Lower lobe of right lung (tissue), 2 donors: ENCODE results near the gene LCN6. TPM values are rescaled to one million over a fixed set of nuclear protein-coding genes. Genes with fewer than 3 reads are reported as not detected.
"Not testable (repeated sequence)": the region's sequence is repeated elsewhere in the genome, so short reads cannot be mapped to it uniquely, and the experiment has no call there.

Experiments
- ATAC-seq, 2 donors: fragments of 200-7000 bp; cut with Tn5 transposase; one replicate each; pipeline ENCODE4 v1.9.1; 2020 to 2022; ENCODE audit warnings: mild to moderate bottlenecking in 2 of 2, moderate library complexity in 2 of 2
- DNase-seq: peaks from one replicate; pipeline ENCODE4 v3.0.0-alpha.2; 2020
- H3K27ac ChIP-seq: fragments of 200-600 bp; one replicate; pipeline ENCODE4 v1.8.0; 2022
- H3K27me3 ChIP-seq: fragments of 200-600 bp; one replicate; pipeline ENCODE4 v1.8.0; 2022; ENCODE audit warnings: low read depth
- H3K36me3 ChIP-seq: fragments of 200-600 bp; one replicate; pipeline ENCODE4 v1.8.0; 2022; ENCODE audit warnings: mild to moderate bottlenecking
- H3K4me1 ChIP-seq: fragments of 200-600 bp; one replicate; pipeline ENCODE4 v1.8.0; 2022
- H3K4me3 ChIP-seq: fragments of 200-600 bp; one replicate; pipeline ENCODE4 v1.8.0; 2022; ENCODE audit warnings: mild to moderate bottlenecking
- H3K9me3 ChIP-seq: fragments of 200-600 bp; one replicate; pipeline ENCODE4 v1.8.0; 2022
- CTCF ChIP-seq: fragments of 200-600 bp; IDR thresholded peaks from one replicate; pipeline ENCODE4 v1.8.0; 2022; ENCODE audit warnings: antibody characterized with exemption, mild to moderate bottlenecking
- intact Hi-C: fragments of 100-400 bp; cut with DNase I; formaldehyde crosslinking; loops from one replicate; pipeline ENCODE4 v1.11.0; 2022
- total RNA-seq: library from RNA; stranded (reverse); fragmentation: NEBNext Ultra II Directional; extraction: Animal tissue kit (Norgen Biotek cat#: 25700); gene quantifications from one replicate; pipeline ENCODE4 v1.2.1, GENCODE V29; 2021
- donor health status: DM: no; HTN: yes; CAD: no; lungs with severe emphysema.

LCN6 gene
- total RNA-seq, 1 donor from 2014 or later, result 2.9 TPM

DNA sequence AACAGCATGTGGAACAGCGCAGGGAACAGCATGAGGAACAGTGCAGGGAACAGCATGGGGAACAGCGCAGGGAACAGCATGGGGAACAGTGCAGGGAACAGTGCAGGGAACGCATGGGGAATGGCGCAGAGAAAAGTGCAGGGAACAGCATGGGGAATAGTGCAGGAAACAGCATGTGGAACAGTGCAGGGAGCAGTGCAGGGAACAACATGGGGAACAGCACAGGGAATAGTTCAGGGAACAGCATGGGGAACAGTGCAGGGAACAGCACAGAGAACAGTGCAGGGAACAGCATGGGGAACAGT is 7.8 kb upstream of the LCN6 start:
- TF ChIP-seq CTCF, result no peak
- ATAC-seq (no peak), DNase-seq (no peak)
- Histone ChIP-seq H3K4me3 (no peak overlapping the region), H3K9me3 (no peaks in the 10 kb centered on the region), H3K36me3 (no peaks in the 10 kb centered on the region), H3K27me3 (peaks cover 10% of the 10 kb centered on the region), H3K27ac (no peak overlapping the region), H3K4me1 (no peaks in the 10 kb centered on the region)
- intact Hi-C loops, result no loop called here

- H3K36me3 ChIP-seq, ATAC-seq, intact Hi-C loops, H3K4me3 ChIP-seq, H3K27ac ChIP-seq, H3K27me3 ChIP-seq, H3K9me3 ChIP-seq, H3K4me1 ChIP-seq, DNase-seq: not testable (repeated sequence)
Observed at GRCh38 chr9:136755302-136756133, 7.2 kb upstream of the LCN6 start.

GRCh38 chr9:136754626-136755301 is 6.4 kb upstream of the LCN6 start:
- Histone ChIP-seq H3K9me3 (no peaks in the 10 kb centered on the region), H3K27ac (no peak overlapping the region), H3K27me3 (peaks cover 1% of the 10 kb centered on the region), H3K36me3 (no peaks in the 10 kb centered on the region), H3K4me1 (no peaks in the 10 kb centered on the region), H3K4me3 (no peak overlapping the region)
- intact Hi-C loops, result no loop called here
- ATAC-seq (no peak), DNase-seq (no peak)
- no peak for TF ChIP-seq CTCF

- TF ChIP-seq CTCF, result no peak
- H3K36me3 ChIP-seq, result no peaks in the 10 kb centered on the region
- no peak for ATAC-seq
- no peak overlapping the region for H3K27ac ChIP-seq
- H3K27me3 ChIP-seq, result peaks cover 4% of the 10 kb centered on the region
- DNase-seq, result no peak
- H3K4me1 ChIP-seq, result peaks cover 4% of the 10 kb centered on the region
- intact Hi-C loops, result no loop called here
- H3K9me3 ChIP-seq, result no peaks in the 10 kb centered on the region
- no peak overlapping the region for H3K4me3 ChIP-seq
Observed at GRCh38 chr9:136754059-136754572, 5.8 kb upstream of the LCN6 start.

DNA sequence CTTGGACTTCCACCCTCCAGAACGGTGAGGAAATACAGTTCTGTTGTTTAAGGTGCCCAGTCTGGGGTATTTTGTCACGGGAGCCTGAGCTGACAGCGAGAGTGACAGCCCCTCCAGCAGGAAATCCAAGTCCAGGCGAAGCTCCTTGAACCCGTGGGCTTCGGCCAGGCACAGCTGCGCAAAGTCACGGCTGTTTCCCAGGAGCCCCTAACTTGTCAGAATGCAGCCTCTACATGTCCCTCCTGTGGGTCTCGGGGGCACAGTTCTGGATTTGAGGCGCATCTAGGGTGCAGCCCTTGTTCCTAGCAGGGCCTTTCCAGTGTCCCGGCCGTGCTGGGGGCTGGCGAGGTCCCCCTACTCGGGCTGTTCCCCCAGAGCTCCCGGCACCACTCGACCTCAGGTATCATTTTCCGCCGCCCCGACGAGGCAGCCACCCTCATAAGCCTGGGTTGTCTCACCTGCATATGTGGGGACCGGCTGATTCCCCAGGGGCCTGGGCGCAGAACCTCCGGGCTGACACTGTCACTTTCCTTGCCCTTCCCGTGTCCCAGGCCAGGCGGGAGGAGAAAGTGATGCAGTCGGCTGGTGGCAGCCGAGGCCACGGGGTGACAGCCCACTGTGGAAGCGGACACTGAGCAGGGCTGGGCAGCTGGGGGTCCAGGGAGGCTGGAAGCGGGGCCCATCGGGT is 5.2 kb upstream of the LCN6 start:
- Histone ChIP-seq H3K36me3 (no peaks in the 10 kb centered on the region), H3K27me3 (peaks cover 5% of the 10 kb centered on the region), H3K27ac (no peak overlapping the region), H3K9me3 (no peaks in the 10 kb centered on the region), H3K4me1 (peaks cover 10% of the 10 kb centered on the region), H3K4me3 (no peak overlapping the region)
- ATAC-seq, result no peak
- no peak for DNase-seq
- intact Hi-C loops, result no loop called here
- TF ChIP-seq CTCF, result no peak

- intact Hi-C loops, result no loop called here
- no peak for ATAC-seq
- TF ChIP-seq CTCF, result no peak
- no peaks in the 10 kb centered on the region for H3K36me3 ChIP-seq
- H3K4me3 ChIP-seq, result no peak overlapping the region
- H3K27ac ChIP-seq, result no peak overlapping the region
- no peak for DNase-seq
- peaks cover 14% of the 10 kb centered on the region for H3K4me1 ChIP-seq
- H3K27me3 ChIP-seq, result peaks cover 5% of the 10 kb centered on the region
- H3K9me3 ChIP-seq, result no peaks in the 10 kb centered on the region
Observed at GRCh38 chr9:136751814-136752213, 3.5 kb upstream of the LCN6 start.
